ENCODE data around the gene KRT7.

Gene KRT7

GRCh38 chr12:52232674-52233461 lies at the start of gene KRT7:
Gene KRT7, plus strand, starts transcription at chr12:52233243. Its CDS starts 54 bp downstream, at chr12:52233297.
- Mint-ChIP-seq H3K27me3 (ENCODE audit: low read depth) (peaks cover 91% of the 10 kb centered on the region), H3K4me1 (peaks cover 9% of the 10 kb centered on the region), H3K9me3 (no peaks in the 10 kb centered on the region), H3K27ac (no peak within 1 kb of the TSS), H3K36me3 (ENCODE audit: low read depth) (no peaks in the 10 kb centered on the region), H3K4me3 (peak within 1 kb of the TSS; percentile 50 to 66 (median 59))
- TF ChIP-seq CTCF (IDR thresholded peaks at IDR 0.05; ENCODE audit: unreplicated experiment in 3 of 3): no peak

DNA sequence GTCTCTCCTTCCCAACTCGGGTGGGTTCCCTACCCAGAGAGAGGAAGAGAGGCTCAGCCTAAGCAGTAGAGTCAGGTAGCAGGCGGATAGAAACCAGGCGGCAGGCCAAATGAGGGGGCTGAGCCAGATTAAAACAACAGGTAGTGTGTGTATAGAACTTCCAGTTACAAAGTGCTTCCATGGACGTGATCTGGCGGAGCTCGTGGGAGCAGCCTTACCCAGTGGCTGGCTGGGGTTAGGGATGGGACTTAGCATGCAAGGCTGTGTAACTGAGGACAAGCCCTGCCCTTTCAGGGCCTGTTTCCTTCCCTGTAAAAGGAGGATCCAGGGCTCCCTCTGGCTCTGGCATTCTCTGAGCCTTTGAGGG lies 49.5 kb upstream of the KRT7 start:
- Mint-ChIP-seq H3K9me3 (no peaks in the 10 kb centered on the region), H3K4me1 (peaks cover 58% of the 10 kb centered on the region), H3K4me3 (no peak overlapping the region), H3K27ac (peak overlapping the region in 2 of 3 experiments; percentile 76 to 84), H3K36me3 (ENCODE audit: low read depth) (no peaks in the 10 kb centered on the region), H3K27me3 (ENCODE audit: low read depth) (peaks cover 15% of the 10 kb centered on the region)
- no peak for TF ChIP-seq CTCF (IDR thresholded peaks at IDR 0.05; ENCODE audit: unreplicated experiment in 3 of 3)

GRCh38 chr12:52183971-52184370 lies 49.1 kb upstream of the KRT7 start:
- Mint-ChIP-seq H3K9me3 (no peaks in the 10 kb centered on the region), H3K36me3 (ENCODE audit: low read depth) (no peaks in the 10 kb centered on the region), H3K27me3 (ENCODE audit: low read depth) (peaks cover 14% of the 10 kb centered on the region), H3K27ac (peak overlapping the region in 2 of 3 experiments; percentile 76 to 84), H3K4me3 (no peak overlapping the region), H3K4me1 (peaks cover 54% of the 10 kb centered on the region)
- TF ChIP-seq CTCF (IDR thresholded peaks at IDR 0.05; ENCODE audit: unreplicated experiment in 3 of 3): no peak

- Mint-ChIP-seq H3K9me3 (no peaks in the 10 kb centered on the region), H3K36me3 (ENCODE audit: low read depth) (no peaks in the 10 kb centered on the region), H3K4me3 (no peak overlapping the region), H3K4me1 (peaks cover 49% of the 10 kb centered on the region), H3K27me3 (ENCODE audit: low read depth) (peaks cover 14% of the 10 kb centered on the region), H3K27ac (peak overlapping the region in 2 of 3 experiments; percentile 38 to 56)
- TF ChIP-seq CTCF (IDR thresholded peaks at IDR 0.05; ENCODE audit: unreplicated experiment in 3 of 3): no peak
Measured at GRCh38 chr12:52184813-52185212, 48.2 kb upstream of the KRT7 start.

- no peaks in the 10 kb centered on the region for H3K36me3 Mint-ChIP-seq (ENCODE audit: low read depth)
- H3K27ac Mint-ChIP-seq: peak overlapping the region in 2 of 3 experiments; percentile 56 to 69
- TF ChIP-seq CTCF (IDR thresholded peaks at IDR 0.05; ENCODE audit: unreplicated experiment in 3 of 3): no peak
- peaks cover 14% of the 10 kb centered on the region for H3K27me3 Mint-ChIP-seq (ENCODE audit: low read depth)
- no peaks in the 10 kb centered on the region for H3K9me3 Mint-ChIP-seq
- H3K4me3 Mint-ChIP-seq: no peak overlapping the region
- H3K4me1 Mint-ChIP-seq: peaks cover 47% of the 10 kb centered on the region
Measured at GRCh38 chr12:52185400-52185967, 47.6 kb upstream of the KRT7 start.
